Stomach (tissue), 4 donors: ENCODE results near the gene SERPINB7.

Experiments
- EP300 ChIP-seq: sonication (generic); formaldehyde crosslinking; IDR thresholded peaks from one replicate; pipeline ENCODE4 v1.6.1; 2017; ENCODE audit warnings: antibody characterized with exemption
- POLR2A ChIP-seq, 4 donors: fragments of 450-650 bp; IDR thresholded peaks; one replicate each; pipeline ENCODE4 v1.6.1; 2016; ENCODE audit warnings: antibody characterized with exemption in 4 of 4, control low read depth in 2 of 4, mild to moderate bottlenecking in 1 of 4, moderate library complexity in 1 of 4
- POLR2AphosphoS5 ChIP-seq, 3 donors: sonication (generic); formaldehyde crosslinking; IDR thresholded peaks; one replicate each; pipeline ENCODE4 v1.6.1; 2016; ENCODE audit warnings: antibody characterized with exemption in 3 of 3

DNA sequence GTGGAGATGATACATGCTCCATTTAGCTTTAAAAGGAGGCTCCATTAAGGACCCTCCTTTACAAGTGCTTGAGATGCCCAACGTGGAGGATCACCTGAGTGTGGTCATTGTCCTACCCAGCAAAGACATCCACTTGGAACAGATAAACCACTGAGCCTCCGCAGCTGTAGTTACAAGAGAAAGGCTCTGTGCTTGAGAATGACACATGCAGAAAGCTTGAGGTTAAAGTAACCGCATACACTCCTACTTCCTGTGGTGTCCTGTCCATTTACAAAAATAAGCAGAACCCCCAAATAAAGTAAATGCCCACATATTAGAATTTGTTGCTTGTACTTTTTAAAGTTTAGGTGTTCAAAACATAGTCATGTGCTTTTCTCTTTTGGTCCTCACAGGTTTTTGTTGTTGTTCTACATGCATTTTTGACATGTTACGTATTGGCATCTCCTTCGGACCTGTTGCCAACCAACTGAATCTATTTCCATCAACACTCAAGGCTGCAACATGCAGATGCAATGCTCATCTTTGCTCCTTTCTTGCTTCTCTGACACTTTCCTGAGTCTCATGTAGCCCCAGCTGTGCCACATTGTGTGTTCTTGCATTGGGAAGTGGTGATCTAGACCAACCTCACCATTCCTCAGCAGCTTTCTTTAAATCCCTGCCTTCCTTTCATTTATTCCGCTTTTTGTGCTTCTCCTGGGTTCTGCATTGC is 56.0 kb downstream of the SERPINB7 start:
- no peak for TF ChIP-seq POLR2AphosphoS5 (IDR thresholded peaks at IDR 0.05)
- TF ChIP-seq EP300 = no peak
- TF ChIP-seq POLR2A (IDR thresholded peaks at IDR 0.05) = no peak
